HCT116 (cell line): Measurements from ENCODE around the gene MKRN3. TPM values are rescaled to one million over a fixed set of nuclear protein-coding genes. Genes with fewer than 3 reads are reported as not detected.

Experiments
- ATAC-seq: fragments of 200-7000 bp; cut with Tn5 transposase; 2 replicates; pipeline ENCODE4 v1.9.1; 2020; ENCODE audit warnings: mild to moderate bottlenecking, moderate library complexity
- BruUV-seq: library from RNA; stranded (reverse); fragments of 400-500 nt; replicated peaks from 2 replicates; lab custom pipeline; 2021; lab: Mats Ljungman, UMichigan
- CTCF ChIA-PET: fragments of 300-600 bp; sonication (Branson Sonifier 250); formaldehyde crosslinking; loops from one replicate; lab custom pipeline; 2021; ENCODE audit warnings: antibody characterized with exemption; lab: Charles Lee
- POLR2A ChIA-PET: fragments of 300-600, 350-600 bp; sonication (Branson Sonifier 250); formaldehyde crosslinking; loops from one replicate; lab custom pipeline; 2021; ENCODE audit warnings: antibody characterized with exemption; lab: Charles Lee
- RAD21 ChIA-PET, 2 experiments: fragments of 300-600 bp; sonication (Branson Sonifier 250); formaldehyde crosslinking; loops; one replicate each; lab custom pipeline; 2023; ENCODE audit warnings: low total read pairs in 2 of 2; ENCODE audit not compliant: uncharacterized antibody in 2 of 2, unreplicated experiment in 2 of 2, low non-redundant PET in 1 of 2; lab: Charles Lee
- DNase-seq: peaks from one replicate; pipeline ENCODE4 v3.0.0-alpha.2; 2010; ENCODE audit warnings: low read depth, low spot score
- H2AFZ ChIP-seq: fragments of 200-600 bp; shearing (Covaris generic), sonication (generic); 2 replicates; pipeline ENCODE4 v1.6.1; 2017; ENCODE audit warnings: low read depth, mixed run types, mixed read lengths, antibody characterized with exemption, low read length; ENCODE audit not compliant: poor library complexity, severe bottlenecking
- H3K27ac ChIP-seq: 2 replicates; pipeline ENCODE4 v1.5.1; 2012; ENCODE audit warnings: low read depth, low read length
- H3K27me3 ChIP-seq: fragments of 200-600 bp; sonication (generic); 2 replicates; pipeline ENCODE4 v1.6.1; 2016; ENCODE audit warnings: mixed run types, low read length, mixed read lengths; ENCODE audit not compliant: insufficient read depth
- H3K36me3 ChIP-seq, 2 experiments: fragments of 200-500 bp in 1 of 2; fragments of 200-600 bp in 1 of 2; sonication (Bioruptor generic) in 1 of 2; sonication (generic) in 1 of 2; 2 replicates each; pipeline versions ENCODE4 v1.5.1 to v1.6.1; 2014 to 2016; ENCODE audit warnings: low read length in 2 of 2, inconsistent platforms in 1 of 2, mixed read lengths in 1 of 2, mixed run types in 1 of 2; ENCODE audit not compliant: insufficient read depth in 2 of 2, control insufficient read depth in 1 of 2
- H3K4me1 ChIP-seq, 2 experiments: fragments of 200-600 bp in 1 of 2; sonication (generic) in 1 of 2; 2 replicates each; pipeline versions ENCODE4 v1.5.1 to v1.6.1; 2012 to 2017; ENCODE audit warnings: low read length in 2 of 2, inconsistent platforms in 1 of 2, mild to moderate bottlenecking in 1 of 2, mixed read lengths in 1 of 2, mixed run types in 1 of 2, moderate library complexity in 1 of 2; ENCODE audit not compliant: insufficient read depth in 2 of 2, control insufficient read depth in 1 of 2
- H3K4me2 ChIP-seq: fragments of 200-600 bp; sonication (generic); 2 replicates; pipeline ENCODE4 v1.6.1; 2017; ENCODE audit warnings: mixed run types, low read length, mixed read lengths
- H3K4me3 ChIP-seq, 2 experiments: fragments of 200-600 bp in 1 of 2; sonication (generic) in 1 of 2; replicated peaks in 1 of 2; 2 replicates each; pipeline ENCODE4 v1.5.1; 2011 to 2016; ENCODE audit warnings: low read length in 2 of 2, control low read depth in 1 of 2, low read depth in 1 of 2, mild to moderate bottlenecking in 1 of 2, mixed read lengths in 1 of 2, mixed run types in 1 of 2
- H3K79me2 ChIP-seq: fragments of 200-600 bp; sonication (generic); 2 replicates; pipeline ENCODE4 v1.6.1; 2017; ENCODE audit warnings: mild to moderate bottlenecking, mixed run types, low read length, moderate library complexity, mixed read lengths; ENCODE audit not compliant: insufficient read depth
- H3K9ac ChIP-seq: fragments of 200-600 bp; sonication (generic); 2 replicates; pipeline ENCODE4 v1.6.1; 2016; ENCODE audit warnings: low read length, mixed read lengths
- H3K9me2 ChIP-seq: fragments of 200-600 bp; sonication (generic), shearing (Covaris generic); 2 replicates; pipeline ENCODE4 v1.6.1; 2017; ENCODE audit warnings: mixed run types, mild to moderate bottlenecking, moderate library complexity; ENCODE audit not compliant: insufficient read depth
- H3K9me3 ChIP-seq, 2 experiments: fragments of 200-500 bp in 1 of 2; fragments of 200-600 bp in 1 of 2; sonication (Bioruptor generic) in 1 of 2; sonication (generic) in 1 of 2; 2 replicates each; pipeline ENCODE4 v1.6.1; 2014 to 2017; ENCODE audit warnings: low read length in 2 of 2, mixed read lengths in 2 of 2, inconsistent platforms in 1 of 2, low read depth in 1 of 2, mild to moderate bottlenecking in 1 of 2, mixed run types in 1 of 2, moderate library complexity in 1 of 2; ENCODE audit not compliant: control insufficient read depth in 1 of 2, insufficient read depth in 1 of 2
- H4K20me1 ChIP-seq: fragments of 200-600 bp; sonication (generic), shearing (Covaris generic); 2 replicates; pipeline ENCODE4 v1.6.1; 2017; ENCODE audit warnings: mixed run types, mild to moderate bottlenecking, moderate library complexity; ENCODE audit not compliant: insufficient read depth
- ATF3 ChIP-seq: IDR thresholded peaks from 2 replicates; pipeline ENCODE4 v1.6.1; 2012
- CBX3 ChIP-seq: IDR thresholded peaks from 2 replicates; pipeline ENCODE4 v1.6.1; 2012; ENCODE audit warnings: low read depth
- ELF1 ChIP-seq: IDR thresholded peaks from 2 replicates; pipeline ENCODE4 v1.6.1; 2012; ENCODE audit warnings: low read depth, borderline replicate concordance
- EZH2 ChIP-seq: fragments of 200-600 bp; sonication (generic); IDR thresholded peaks from 2 replicates; pipeline ENCODE4 v1.6.1; 2017; ENCODE audit warnings: antibody characterized with exemption, mixed run types
- EZH2phosphoT487 ChIP-seq: fragments of 200-600 bp; IDR thresholded peaks from 2 replicates; pipeline ENCODE4 v1.6.1; 2018; ENCODE audit warnings: antibody characterized with exemption, borderline replicate concordance
- JUND ChIP-seq: IDR thresholded peaks from 2 replicates; pipeline ENCODE4 v1.6.1; 2012
- POLR2AphosphoS5 ChIP-seq: IDR thresholded peaks from 2 replicates; pipeline ENCODE4 v1.6.1; 2011; ENCODE audit warnings: mild to moderate bottlenecking, low read depth, low read length, moderate library complexity
- SP1 ChIP-seq: IDR thresholded peaks from 2 replicates; pipeline ENCODE4 v1.6.1; 2012; ENCODE audit warnings: low read depth
- SRF ChIP-seq: IDR thresholded peaks from 2 replicates; pipeline ENCODE4 v1.6.1; 2012; ENCODE audit warnings: low read depth
- TCF7L2 ChIP-seq: IDR thresholded peaks from 2 replicates; pipeline ENCODE4 v1.7.0; 2011; ENCODE audit warnings: borderline replicate concordance, inconsistent platforms; ENCODE audit not compliant: insufficient read depth, insufficient read length; ENCODE audit errors: extremely low read depth
- YY1 ChIP-seq: IDR thresholded peaks from 2 replicates; pipeline ENCODE4 v1.6.1; 2011; ENCODE audit warnings: low read length, low read depth, moderate library complexity, mild to moderate bottlenecking; ENCODE audit not compliant: insufficient replicate concordance; ENCODE audit errors: extremely low read depth
- ZFX ChIP-seq: fragments of 450-650 bp; IDR thresholded peaks from 2 replicates; pipeline ENCODE4 v1.6.1; 2017
- intact Hi-C: fragments of 100-400 bp; cut with micrococcal nuclease; formaldehyde crosslinking; loops from 2 replicates; pipeline ENCODE4 v1.10.0; 2022
- total RNA-seq: library from RNA; stranded (reverse); gene quantifications from one replicate; pipeline ENCODE4 v1.2.1, GENCODE V29; 2021; ENCODE audit not compliant: unreplicated experiment
- TF ChIP-seq, protein P1 (sequence below): IDR thresholded peaks from 2 replicates; pipeline ENCODE4 v1.6.1; 2012
- TF ChIP-seq, protein P2 (sequence below), 3 experiments: fragments of 200-600 bp in 1 of 3; sonication (generic) in 1 of 3; IDR thresholded peaks in 2 of 3; conservative IDR thresholded peaks in 1 of 3; 2 replicates each; pipeline ENCODE4 v1.5.1; 2012 to 2017; ENCODE audit warnings: low read depth in 2 of 3, low read length in 2 of 3, antibody characterized with exemption in 1 of 3, borderline replicate concordance in 1 of 3, control low read depth in 1 of 3, mild to moderate bottlenecking in 1 of 3, mixed read lengths in 1 of 3, mixed run types in 1 of 3, moderate library complexity in 1 of 3; ENCODE audit not compliant: insufficient read depth in 1 of 3

The MKRN3 gene
- total RNA-seq, 1 experiment from 2014 or later: 10.1 TPM

GRCh38 chr15:23565395-23566070, at the start of gene MKRN3 (continued):
- TF ChIP-seq ATF3: no peak
- TF ChIP-seq YY1: peak; percentile 89
- peak; percentile 90; the same call in 1 of the 2 replicates for TF ChIP-seq CBX3
- TF ChIP-seq ZFX: peak; percentile 91
- peak; percentile 67 for TF ChIP-seq SP1
- peak; percentile 83 for TF ChIP-seq SRF
- TF ChIP-seq, all 23 proteins: peak for 12

DNA sequence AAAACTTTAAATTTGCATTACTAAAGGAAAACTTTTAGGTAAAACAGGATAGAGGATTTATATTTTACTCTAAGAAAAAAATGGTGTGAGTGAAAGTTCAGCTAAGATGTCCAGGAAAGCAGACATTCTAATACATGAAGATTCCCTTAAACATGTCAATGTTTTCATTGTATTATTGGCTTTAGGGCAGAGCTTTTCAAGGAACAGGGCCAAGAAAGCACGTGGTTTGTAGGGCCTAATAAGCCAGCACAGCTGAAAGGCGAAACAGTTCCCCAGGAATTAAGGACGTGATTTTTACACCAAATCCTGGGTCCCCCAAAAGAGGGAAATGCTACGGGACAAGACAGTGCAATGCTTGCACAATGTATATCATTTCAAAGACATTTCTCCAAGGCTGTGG, 48.6 kb upstream of the MKRN3 start:
- POLR2A ChIA-PET: no interaction called here
- TF ChIP-seq EZH2 (no peak), JUND (no peak)
- TF ChIP-seq, protein P1, sequence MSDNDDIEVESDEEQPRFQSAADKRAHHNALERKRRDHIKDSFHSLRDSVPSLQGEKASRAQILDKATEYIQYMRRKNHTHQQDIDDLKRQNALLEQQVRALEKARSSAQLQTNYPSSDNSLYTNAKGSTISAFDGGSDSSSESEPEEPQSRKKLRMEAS: no peak
- CTCF ChIA-PET: no interaction called here

GRCh38 chr15:23518104-23518503, 47.4 kb upstream of the MKRN3 start:
- no peak overlapping the region for H3K27ac ChIP-seq
- no peaks in the 10 kb centered on the region for H3K4me1 ChIP-seq
- H2AFZ ChIP-seq: no peak overlapping the region
- no peak overlapping the region for H3K4me2 ChIP-seq
- H3K9me2 ChIP-seq: no peaks in the 10 kb centered on the region
- no peaks in the 10 kb centered on the region for H3K9me3 ChIP-seq
- H3K36me3 ChIP-seq: no peaks in the 10 kb centered on the region
- RAD21 ChIA-PET: no interaction called here
- TF ChIP-seq EZH2phosphoT487 (no peak), YY1 (no peak), POLR2AphosphoS5 (no peak), ELF1 (no peak), EZH2 (no peak), JUND (no peak), TCF7L2 (no peak)
- TF ChIP-seq, protein P2, sequence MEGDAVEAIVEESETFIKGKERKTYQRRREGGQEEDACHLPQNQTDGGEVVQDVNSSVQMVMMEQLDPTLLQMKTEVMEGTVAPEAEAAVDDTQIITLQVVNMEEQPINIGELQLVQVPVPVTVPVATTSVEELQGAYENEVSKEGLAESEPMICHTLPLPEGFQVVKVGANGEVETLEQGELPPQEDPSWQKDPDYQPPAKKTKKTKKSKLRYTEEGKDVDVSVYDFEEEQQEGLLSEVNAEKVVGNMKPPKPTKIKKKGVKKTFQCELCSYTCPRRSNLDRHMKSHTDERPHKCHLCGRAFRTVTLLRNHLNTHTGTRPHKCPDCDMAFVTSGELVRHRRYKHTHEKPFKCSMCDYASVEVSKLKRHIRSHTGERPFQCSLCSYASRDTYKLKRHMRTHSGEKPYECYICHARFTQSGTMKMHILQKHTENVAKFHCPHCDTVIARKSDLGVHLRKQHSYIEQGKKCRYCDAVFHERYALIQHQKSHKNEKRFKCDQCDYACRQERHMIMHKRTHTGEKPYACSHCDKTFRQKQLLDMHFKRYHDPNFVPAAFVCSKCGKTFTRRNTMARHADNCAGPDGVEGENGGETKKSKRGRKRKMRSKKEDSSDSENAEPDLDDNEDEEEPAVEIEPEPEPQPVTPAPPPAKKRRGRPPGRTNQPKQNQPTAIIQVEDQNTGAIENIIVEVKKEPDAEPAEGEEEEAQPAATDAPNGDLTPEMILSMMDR (IDR thresholded peaks at IDR 0.05 in 2 of 3, conservative IDR thresholded peaks at IDR 0.05 in 1 of 3; ENCODE audit: borderline replicate concordance in 1 of 3, insufficient read depth in 1 of 3, low read depth in 2 of 3, low read length in 2 of 3): no peak
- H4K20me1 ChIP-seq: no peaks in the 10 kb centered on the region
- CTCF ChIA-PET: no interaction called here
- H3K79me2 ChIP-seq: no peaks in the 10 kb centered on the region
- no peaks in the 10 kb centered on the region for H3K27me3 ChIP-seq
- no peak overlapping the region for H3K9ac ChIP-seq
- BruUV-seq: no TSS peak
- POLR2A ChIA-PET: no interaction called here
- DNase-seq (no peak), ATAC-seq (no peak)
- intact Hi-C loops: no loop called here
- H3K4me3 ChIP-seq: no peak overlapping the region

More for the DNA sequence above, 48.6 kb upstream of the MKRN3 start:
- no peaks in the 10 kb centered on the region for H3K9me2 ChIP-seq
- H3K79me2 ChIP-seq: no peaks in the 10 kb centered on the region
- H3K36me3 ChIP-seq: no peaks in the 10 kb centered on the region
- H3K9ac ChIP-seq: no peak overlapping the region
- no peak overlapping the region for H2AFZ ChIP-seq
- RAD21 ChIA-PET: no interaction called here
- DNase-seq (no peak), ATAC-seq (no peak)
- no peak overlapping the region for H3K4me2 ChIP-seq
- H3K27ac ChIP-seq: no peak overlapping the region
- H3K4me1 ChIP-seq: no peaks in the 10 kb centered on the region
- H3K27me3 ChIP-seq: no peaks in the 10 kb centered on the region
- no peak overlapping the region for H3K4me3 ChIP-seq
- no TSS peak for BruUV-seq
- H4K20me1 ChIP-seq: no peaks in the 10 kb centered on the region
- intact Hi-C loops: no loop called here
- H3K9me3 ChIP-seq: no peaks in the 10 kb centered on the region
